DMS79 (cell line): Measurements from ENCODE around the gene ARHGEF40.

Experiments
- DNase-seq: peaks from one replicate; lab custom pipeline; 2025; lab: John Stamatoyannopoulos, UW

Gene ARHGEF40

DNA sequence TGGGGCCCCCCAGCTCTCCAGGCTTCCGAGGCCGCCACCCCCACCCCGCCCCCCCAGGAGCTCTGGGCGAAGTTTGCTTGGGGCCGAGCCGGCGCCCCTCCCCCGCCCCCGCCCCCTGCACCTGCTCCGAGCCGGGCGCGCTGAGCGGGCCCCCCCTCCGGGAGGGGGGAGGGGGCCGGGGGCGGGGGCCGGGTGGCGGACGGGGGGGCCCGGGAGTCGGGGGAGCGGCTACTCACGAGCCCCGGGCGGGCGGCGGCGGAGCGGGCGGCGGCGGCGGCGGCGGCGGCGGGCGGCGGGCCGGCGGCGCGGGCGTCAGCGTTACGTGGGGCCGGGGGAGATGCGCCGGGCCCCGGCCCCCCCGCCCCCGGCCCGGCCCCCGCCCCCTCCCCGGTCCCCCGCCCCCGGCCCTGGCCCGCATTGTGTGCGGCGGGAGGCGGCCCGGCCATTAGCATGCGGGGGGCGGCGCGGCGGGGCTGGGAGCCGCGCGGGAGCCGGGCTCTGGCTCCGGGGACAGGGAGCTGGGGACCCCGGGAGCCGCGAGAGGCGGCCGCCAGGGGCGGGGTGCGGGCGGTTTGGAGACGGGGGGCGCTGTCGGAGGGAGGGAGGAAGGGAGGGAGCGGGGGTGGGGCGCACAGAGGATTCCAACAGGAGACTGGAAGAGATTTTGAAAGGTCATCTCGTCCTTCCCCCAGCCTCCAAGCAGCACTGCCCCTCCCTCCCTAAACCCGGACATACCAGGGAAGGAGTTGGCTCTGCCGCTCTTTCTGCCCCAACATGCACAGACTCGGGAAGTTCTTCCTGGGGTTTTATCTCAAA is 28.2 kb downstream of the ARHGEF40 start, which contains the start of gene ZNF219:
ZNF219 (minus strand) TSS at position 580 of the 816 bp plus-strand sequence. CDS start 5,064 bp downstream, outside the sequence.
- DNase-seq, result no peak

DNA sequence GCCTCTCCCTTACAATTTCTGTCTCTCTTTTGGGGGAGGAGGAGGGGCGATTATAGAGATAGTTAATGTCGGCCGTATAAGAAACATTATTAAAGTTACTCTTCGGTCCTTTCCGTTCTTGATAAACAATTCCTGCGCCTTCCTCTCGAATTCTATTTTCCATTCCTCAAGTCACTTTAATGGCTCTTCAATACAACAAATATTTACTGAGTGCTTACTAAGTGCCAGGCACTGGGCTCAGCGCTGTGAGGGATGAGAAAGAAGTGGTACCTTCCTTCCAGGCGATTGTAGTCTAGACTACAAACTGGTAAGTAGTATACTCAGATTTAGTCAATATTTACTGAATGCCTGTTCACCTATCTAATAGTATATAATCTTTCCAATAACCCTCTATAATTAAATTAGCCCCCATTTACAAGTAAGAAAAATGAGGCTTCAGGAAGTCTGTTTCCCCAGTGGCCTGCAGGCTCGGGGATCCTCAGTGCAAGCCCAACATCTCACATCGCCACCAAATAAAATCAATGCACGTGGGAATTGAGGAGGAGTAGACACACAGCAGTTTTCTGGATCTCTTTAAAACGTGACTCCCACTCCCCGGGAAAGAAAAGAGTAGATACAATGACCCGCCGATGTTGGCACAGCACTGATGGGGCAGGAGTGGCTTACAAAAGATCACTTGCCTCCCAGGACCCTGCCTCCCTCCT is 28.9 kb downstream of the ARHGEF40 start:
- peak; percentile 46 for DNase-seq

DNA sequence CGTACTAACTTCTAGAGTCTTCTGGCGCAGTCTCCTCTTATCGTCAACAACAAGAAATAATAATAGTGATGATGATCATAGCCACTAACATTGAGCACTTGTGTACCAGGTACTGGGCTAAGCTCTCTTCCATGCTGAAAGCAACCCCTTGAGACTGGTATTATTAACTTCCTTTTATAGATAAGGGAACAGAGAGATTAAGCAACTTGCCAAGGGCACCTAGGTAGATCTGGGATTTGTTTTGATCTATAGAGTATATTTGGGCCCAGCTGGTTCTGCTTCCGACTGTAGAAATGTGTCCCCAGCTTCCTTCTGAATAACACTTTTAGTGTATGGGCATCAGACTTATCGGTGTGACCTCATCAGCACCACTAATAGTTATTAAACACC is 29.5 kb downstream of the ARHGEF40 start:
- DNase-seq, result no peak

DNA sequence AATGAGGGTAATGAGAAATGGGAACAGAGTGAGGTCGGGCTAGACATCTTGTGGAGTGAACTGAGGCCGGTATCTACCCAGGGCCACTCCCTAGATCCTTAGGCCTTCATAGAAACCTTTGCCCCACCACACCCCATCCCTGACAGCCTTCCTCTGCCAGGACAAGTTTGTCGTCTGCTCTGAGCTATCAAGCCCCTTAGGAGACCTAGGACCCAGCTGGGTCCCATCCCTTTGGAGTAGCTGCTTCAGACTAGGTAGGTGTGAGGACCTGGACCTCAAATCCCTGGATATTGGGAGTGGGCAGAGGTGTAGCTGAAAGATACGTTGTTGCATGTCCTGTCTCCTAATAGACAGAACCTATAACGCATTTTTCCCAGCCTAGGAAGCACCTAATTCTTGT is 30.8 kb downstream of the ARHGEF40 start, which contains the start of gene TMEM253:
TMEM253 (plus strand) TSS at position 136 of the 400 bp plus-strand sequence. CDS start 278 bp downstream, outside the sequence.
- DNase-seq, result no peak

DNA sequence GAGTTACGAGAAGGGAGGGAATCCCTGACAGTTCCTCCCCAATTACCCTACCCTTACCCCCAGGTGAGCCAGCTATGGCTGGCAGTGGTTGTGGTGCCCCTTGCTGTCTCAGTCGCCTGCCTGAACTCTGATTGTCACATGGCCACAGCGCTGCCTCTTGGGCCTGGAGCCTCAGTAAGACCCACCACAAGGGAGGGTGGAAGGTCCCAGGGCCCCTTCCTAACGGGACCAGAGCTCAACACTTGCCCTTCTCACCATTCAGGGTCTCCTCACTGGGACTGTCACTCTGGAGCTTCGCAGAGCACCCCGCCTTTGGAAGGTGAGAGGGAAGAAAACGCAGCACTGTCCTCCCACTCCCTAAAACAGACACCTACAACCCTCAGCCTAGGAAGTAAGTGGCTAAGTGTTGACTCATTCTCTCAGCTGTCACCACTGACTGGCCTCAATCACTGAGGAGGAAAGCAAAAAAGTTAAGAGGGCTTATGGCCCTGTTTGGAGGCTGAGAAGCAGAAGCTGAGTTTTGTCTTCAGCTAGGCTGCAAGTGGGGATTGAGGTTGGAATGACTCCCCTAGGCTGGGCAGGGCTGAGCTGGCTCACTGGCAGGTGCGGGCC is 31.8 kb downstream of the ARHGEF40 start:
- no peak for DNase-seq

DNA sequence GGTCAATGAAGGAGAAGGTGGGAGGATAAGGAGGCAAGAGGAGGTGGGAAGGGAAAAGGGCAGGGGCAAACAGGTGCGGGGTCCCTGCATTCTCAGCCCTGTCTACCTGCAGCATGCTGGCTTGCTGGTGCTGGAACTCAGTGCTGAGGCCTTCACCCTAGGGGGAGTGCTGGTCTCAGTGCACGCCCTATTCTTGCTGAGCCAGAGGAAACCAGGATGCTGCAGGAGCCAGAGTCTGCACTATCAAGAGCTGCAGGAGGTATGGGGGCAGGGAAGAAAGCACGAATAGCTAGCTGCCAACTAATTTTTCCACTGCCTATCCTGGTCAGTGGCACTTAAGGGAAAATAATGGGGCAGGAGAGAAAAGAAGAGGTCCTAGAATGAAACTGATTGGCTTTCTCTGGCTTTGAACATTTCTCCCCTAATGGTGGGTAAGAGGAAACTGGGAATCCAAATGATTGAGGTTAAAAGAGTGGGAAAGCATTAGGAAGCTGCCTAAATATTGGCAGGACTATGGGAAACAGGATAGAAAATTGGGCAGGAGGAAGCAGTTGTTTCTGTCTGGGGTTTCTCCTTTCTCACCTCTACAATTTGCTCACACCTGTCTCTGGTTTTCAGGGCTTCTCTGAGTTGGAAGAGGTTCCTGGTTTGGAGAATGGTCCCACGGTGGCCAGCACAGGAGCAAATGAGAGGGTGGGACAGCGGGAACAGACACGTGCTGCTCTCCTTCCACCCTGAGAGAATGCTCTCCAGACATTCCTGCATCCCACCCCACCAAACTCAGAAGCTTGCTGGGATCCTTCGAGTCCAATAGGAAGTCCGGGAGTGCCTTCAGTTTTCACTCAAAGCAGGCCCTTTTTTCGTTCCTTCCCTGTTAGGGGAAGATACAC is 32.7 kb downstream of the ARHGEF40 start:
- no peak for DNase-seq

DNA sequence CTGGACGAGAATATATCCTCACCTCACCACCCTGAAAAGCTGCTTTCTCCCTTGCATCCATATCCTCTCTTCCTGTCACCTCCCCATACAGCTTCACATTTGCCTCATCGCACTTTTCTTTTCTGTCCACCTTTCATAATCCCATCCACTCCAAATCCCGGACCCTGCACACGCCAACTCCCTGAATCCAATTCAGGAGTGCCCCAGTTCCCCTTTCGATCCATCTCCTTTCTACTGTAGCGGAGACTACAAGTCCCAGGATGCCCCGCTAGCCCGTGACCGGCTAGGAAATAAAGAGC is 33.3 kb downstream of the ARHGEF40 start:
- no peak for DNase-seq

DNA sequence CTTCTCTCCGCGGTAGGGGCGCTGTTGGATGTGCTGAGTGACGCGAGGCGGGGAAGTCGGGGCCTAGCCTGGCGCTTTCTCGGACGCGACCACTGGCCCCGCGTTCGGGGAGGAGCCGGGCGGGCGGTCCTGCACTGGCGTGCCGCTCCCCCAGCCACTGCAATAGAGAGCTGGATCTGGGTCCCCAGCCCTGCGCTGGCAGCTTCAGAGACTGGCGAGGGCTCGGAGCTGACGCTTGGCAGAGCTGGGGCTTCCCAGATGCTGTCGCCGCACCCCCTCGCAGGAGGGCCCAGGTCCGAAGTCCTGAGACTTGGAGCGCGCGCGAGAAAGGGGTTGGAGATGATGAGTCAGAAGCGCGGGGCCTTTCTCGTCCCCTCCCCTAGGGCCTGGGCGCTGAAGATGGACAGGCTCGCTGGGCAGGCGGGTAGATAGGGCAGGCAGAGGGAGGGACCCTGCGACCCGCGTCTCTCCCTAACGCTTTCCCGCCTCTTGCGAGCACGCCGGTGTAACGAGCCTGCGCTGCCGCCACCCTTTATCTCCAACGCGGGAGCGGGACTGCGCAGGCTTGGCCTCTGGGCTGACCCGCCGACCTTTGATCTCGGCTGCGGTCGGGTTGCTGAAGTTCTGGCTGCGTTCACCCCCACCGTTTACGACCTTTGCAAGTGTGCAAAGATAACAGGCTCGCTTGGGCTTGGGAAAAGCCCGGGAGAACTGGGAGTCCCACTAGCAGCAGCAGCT is 33.8 kb downstream of the ARHGEF40 start:
- DNase-seq, result peak; percentile 98

DNA sequence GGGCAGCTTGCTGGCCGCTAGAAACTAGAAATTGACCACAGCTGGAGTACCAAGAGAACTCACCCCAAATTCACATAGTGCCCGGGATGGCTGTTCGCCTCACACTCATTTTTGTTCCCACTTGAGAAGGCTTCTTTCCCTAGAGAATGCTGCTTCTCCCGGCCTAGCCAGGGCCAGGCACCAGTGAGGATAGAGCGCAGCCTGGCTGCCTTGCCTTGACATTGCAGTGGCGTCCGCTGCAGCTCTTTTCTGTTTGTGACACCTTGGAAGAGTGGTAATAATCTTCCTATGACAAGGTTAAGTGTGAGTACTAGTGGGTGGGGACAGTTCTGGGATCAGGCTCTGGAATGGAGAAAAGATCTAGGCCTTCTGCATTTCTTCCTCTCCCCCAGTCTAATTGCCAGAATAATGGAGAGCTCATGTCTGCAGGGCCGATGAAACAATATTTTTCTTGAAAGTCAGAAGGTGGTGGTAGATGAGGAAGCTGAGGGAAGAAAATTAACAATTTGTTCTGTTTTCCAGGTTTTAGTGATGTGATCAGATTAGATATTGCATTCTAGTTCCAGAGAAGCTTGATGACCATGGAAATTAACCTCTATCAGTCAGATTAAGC is 34.5 kb downstream of the ARHGEF40 start:
- DNase-seq, result peak; percentile 83

DNA sequence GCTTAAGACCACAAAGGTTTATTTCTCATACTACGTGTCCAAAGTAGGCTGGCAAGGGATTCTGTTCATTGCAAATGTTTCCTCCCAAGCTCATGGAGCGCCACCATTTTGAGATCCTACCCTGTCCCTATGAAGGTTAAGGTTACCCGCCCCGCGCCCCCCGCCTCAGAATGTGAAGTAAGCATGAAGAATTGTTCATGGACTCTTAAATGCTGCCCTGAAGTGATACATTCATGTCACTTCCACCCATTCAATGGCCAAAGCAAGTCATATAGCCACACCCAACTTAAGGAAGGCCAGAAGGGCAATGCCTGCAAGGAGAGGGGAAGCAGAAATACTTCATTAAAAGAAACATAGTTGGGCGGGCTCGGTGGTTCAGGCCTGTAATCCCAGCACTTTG is 35.0 kb downstream of the ARHGEF40 start:
- no peak for DNase-seq

DNA sequence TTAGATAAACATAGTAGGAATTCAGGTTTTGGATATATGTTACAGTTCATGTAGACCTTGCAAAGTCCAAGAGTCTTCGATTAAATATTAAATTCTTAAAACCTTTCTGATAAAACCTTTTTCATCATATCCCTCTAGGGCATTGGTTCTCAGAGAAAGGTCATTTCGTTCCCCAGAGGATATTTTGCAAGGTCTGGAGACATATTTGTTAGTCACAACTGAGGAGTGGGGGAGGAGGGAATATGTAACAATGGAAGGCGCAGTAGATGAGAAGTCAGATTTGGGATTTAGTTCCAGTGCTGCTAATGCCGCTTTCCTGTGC is 36.0 kb downstream of the ARHGEF40 start:
- DNase-seq, result no peak

DNA sequence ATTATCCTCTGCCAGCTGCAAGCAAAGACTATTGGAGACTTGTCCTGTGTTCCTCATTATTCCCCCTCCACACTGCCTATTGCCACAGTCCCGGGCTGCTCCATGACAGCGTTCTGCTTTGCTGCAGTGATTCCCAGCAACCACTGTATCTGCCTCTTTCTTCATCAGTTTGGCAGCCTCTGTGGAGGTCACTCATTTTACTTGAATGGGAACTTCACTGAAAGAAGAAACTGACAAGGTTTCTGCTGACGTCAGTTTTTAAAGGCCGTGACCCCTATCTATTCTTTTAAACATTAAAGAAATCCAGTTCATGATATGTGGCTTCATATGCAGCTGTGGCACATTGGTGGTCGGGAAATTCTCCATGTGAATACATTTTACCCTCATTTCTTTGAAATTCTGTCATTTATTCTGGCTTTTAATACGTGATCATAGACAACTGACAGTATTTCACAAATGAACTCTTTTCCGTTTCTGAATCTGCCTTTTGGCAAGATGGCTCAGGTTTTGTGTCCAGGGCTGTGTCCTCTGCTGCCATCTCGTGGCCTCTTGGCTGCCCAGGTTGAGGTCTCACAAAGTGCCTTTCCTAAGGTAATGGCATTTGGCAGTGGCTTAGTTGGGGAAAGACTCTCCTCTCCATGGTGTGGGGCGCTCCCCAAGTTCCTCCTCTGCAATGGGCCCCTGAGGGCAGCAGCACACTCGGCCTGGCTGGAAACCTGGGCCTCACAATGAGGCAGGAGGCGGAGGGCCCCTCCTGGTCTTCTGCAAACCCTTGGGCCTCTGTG is 36.6 kb downstream of the ARHGEF40 start:
- DNase-seq, result peak; percentile 75

DNA sequence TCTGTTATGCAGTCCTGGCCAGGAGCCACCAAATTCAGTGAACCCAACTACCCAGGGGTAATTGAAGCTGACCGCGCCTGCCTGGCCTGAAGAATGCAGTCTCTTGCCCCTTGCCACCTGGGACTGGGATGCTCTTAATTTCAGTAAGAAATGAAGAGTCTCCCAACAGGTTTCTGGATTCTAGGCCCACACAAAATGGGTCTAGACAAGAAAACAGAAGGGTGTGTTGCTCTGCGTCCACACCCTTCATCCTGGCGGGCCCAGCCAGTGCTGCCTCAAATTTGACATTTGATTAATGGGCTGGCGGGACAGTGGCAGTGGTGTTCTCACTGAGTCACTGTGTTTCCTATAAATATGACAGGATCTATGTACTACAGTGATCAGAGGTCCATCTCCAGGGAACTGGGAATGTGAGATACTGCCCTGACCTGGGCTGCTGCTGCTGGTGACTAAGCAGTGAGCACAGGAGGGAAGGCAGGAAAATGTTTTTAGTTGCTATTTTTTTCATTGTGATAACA is 37.2 kb downstream of the ARHGEF40 start:
- no peak for DNase-seq

DNA sequence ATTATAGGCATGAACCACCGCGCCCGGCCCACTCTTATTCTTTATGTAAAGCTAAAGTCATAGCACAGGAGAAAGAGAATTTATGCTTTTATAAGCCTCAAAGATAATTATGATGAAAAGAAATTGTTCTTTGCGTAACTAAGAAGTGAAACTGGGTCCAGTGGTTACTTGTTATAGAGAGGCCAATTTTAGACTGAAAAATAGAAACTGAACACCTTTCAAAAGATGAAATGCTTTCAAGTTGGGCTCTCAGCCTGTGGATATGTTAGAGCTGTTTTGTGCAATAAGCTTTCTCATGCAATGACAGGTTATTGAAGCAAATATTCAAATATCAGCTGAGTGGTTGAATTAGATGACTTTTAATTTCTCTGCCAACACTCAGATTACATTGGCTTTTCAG is 38.7 kb downstream of the ARHGEF40 start:
- DNase-seq, result no peak

DNA sequence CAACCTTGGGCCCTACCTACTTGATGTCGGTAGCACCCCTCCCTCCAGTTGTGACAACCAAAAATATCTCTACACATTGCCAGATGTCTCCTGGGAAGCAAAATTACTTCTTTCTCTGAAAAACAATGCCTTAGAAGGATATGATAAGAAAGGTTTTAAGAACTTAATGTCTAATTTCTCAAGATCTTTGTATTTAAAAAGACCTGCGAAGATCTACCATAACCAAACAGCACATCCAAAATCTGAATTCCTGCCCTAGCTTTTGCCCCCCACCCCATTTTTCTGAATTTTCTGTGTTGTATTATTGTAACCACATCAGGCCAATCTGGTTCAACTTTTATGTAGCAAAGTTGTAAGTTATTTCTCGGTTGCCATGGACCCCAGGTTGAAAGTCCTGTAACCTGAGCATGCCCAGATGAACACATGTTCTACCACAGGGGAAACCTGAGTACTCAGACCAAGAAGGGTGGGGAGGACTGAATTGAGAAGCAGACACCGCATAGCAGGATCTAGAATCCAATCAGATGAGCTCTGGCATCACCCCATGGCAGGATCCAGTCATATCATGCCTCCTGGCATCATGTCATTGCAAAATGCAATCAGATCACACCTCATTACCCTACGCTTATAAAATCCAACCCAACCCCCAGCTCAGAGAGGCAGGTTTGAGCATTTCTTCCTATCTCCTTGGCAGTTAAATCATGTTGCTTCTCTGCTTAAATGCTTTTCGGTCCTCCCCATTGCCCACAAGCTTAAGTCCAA is 39.5 kb downstream of the ARHGEF40 start:
- DNase-seq, result no peak

DNA sequence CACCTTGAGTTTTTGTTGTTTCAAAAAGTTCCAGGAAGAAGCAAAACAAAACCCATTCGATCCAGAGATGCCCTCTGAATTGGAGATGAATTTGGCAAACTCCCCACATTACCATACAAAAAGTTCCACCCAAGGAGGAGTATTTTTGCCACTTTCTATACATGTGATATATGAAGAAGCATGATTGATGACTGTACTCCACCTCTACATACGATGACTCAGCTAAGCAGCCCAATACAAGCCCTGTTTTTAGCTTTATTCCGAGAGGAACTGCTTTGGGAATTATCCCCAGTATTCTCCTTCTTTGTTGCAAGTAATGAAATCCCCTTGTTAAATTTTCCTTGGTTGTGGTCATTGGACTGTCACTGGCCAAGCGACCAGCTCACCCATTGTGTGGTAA is 42.2 kb downstream of the ARHGEF40 start:
- no peak for DNase-seq

DNA sequence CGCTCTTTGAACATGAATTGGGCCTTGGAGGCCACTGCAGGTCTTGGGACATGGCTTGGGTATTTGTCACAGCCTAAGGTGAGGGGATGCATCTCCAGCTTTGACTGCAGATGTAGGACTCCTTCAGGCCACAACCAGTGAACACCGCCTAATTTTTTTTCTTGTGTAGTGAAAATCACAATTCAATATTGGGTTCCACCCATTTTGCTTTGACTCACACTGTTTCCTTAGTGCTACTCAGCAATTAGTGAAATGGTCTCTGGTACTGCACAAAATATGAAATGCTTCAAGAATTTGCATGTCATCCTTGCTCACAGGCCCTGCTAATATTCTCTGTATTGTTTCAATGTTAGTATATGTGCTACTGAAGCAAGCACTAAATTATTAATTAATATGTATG is 43.3 kb downstream of the ARHGEF40 start:
- no peak for DNase-seq

DNA sequence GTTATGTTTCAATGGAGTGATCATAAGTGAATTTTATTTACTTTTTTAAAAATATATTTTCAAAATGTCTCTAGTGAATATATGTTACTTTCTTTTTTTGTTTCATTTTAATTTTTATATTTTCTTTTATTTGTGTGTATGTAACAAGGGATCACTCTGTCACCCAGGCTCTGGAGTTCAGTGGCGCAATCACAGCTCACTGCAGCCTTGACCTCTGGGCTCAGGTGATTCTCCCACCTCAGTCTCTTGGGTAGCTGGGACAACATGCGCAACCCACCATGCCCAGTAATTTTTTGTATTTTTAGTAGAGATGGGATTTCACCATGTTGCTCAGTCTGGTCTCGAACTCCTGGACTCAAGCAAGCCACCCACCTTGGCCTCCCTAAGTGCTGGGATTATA is 48.8 kb downstream of the ARHGEF40 start:
- no peak for DNase-seq

DNA sequence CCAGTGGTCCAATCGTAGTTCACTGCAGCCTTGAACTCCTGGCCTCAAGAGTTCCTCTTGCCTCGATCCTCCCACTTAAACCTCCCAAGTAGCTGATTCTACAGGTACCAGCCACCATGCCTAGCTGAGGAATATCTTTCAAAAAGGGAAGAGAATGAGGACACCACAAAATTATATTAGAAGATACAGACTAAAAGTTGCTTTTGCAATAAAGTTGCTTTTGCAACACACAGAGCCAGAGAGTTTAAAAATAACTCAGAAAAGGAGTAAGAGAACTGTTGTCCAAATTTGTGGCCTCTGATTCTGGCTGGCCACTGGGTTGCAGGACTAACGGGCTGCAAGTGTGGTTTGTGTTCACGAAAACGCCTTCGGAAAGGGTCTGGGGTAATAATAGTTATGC is 50.6 kb downstream of the ARHGEF40 start:
- no peak for DNase-seq
